ENCODE results near the gene GPATCH4. TPM values are rescaled to one million over a fixed set of nuclear protein-coding genes. Genes with fewer than 3 reads are reported as not detected.

Gene GPATCH4
- total and polyA plus RNA-seq, 10 of the 15 experiments (the other 5 are each of a cell fraction or from before 2014, with no cell fraction given) = 35.5 to 111 (median 73.9) TPM

- TF ChIP-seq ZBTB4 (CRISPR knock-in tag; IDR thresholded peaks at IDR 0.05) (no peak), PML (IDR thresholded peaks at IDR 0.05; ENCODE audit: low read length) (no peak)
Observed at GRCh38 chr1:156646738-156647211, 45.5 kb upstream of the GPATCH4 start (continued).

GRCh38 chr1:156645666-156646065, 44.4 kb upstream of the GPATCH4 start:
- SMC1A ChIA-PET (ENCODE audit: uncharacterized antibody, unreplicated experiment) = no interaction called here
- DNase-seq (ENCODE audit: low read depth, low spot score) (no peak), ATAC-seq (no peak), FAIRE-seq (no peak)
- Histone ChIP-seq H3K36me3 (ENCODE audit: control insufficient read depth in 2 of 2, insufficient read depth in 2 of 2, low read length in 1 of 2) (no peaks in the 10 kb centered on the region), H3K4me2 (ENCODE audit: control insufficient read depth, insufficient read depth) (no peak overlapping the region), H3K4me1 (ENCODE audit: control insufficient read depth, insufficient read depth, low read length) (peaks cover 8% of the 10 kb centered on the region), H3K9me3 (replicated peaks; ENCODE audit: control insufficient read depth, insufficient read depth, low read length) (no peaks in the 10 kb centered on the region), H3K79me2 (ENCODE audit: control insufficient read depth, insufficient read depth, low read length) (no peaks in the 10 kb centered on the region), H3K27ac (ENCODE audit: control insufficient read depth, insufficient read depth) (no peak overlapping the region), H3K4me3 (no peak overlapping the region), H4K20me1 (ENCODE audit: control insufficient read depth, insufficient read depth) (no peaks in the 10 kb centered on the region), H3K27me3 (replicated peaks in 1 of 2; ENCODE audit: control insufficient read depth in 2 of 2, insufficient read depth in 2 of 2, low read length in 1 of 2) (peaks cover 0 to 2% of the 10 kb centered on the region in 2 experiments; a peak in 3 of 4 replicates), H2AFZ (ENCODE audit: control insufficient read depth, low read depth, low read length) (no peak overlapping the region), H3K9ac (ENCODE audit: control insufficient read depth, insufficient read depth, low read length) (no peak overlapping the region)
- BruUV-seq (replicated peaks) = no TSS peak
- TF ChIP-seq IRF4 (IDR thresholded peaks at IDR 0.05; ENCODE audit: low read depth, low read length) (no peak), ZNF207 (IDR thresholded peaks at IDR 0.05; ENCODE audit: borderline replicate concordance) (no peak), KAT2A (conservative IDR thresholded peaks at IDR 0.05; ENCODE audit: control insufficient read depth, low read depth, low read length) (no peak), JUNB (IDR thresholded peaks at IDR 0.05) (no peak), RBBP5 (conservative IDR thresholded peaks at IDR 0.05) (no peak), ZZZ3 (IDR thresholded peaks at IDR 0.05; ENCODE audit: control insufficient read depth, insufficient read length, low read depth) (no peak)
- TF ChIP-seq, protein P1, sequence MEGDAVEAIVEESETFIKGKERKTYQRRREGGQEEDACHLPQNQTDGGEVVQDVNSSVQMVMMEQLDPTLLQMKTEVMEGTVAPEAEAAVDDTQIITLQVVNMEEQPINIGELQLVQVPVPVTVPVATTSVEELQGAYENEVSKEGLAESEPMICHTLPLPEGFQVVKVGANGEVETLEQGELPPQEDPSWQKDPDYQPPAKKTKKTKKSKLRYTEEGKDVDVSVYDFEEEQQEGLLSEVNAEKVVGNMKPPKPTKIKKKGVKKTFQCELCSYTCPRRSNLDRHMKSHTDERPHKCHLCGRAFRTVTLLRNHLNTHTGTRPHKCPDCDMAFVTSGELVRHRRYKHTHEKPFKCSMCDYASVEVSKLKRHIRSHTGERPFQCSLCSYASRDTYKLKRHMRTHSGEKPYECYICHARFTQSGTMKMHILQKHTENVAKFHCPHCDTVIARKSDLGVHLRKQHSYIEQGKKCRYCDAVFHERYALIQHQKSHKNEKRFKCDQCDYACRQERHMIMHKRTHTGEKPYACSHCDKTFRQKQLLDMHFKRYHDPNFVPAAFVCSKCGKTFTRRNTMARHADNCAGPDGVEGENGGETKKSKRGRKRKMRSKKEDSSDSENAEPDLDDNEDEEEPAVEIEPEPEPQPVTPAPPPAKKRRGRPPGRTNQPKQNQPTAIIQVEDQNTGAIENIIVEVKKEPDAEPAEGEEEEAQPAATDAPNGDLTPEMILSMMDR (IDR thresholded peaks at IDR 0.05 in 2 of 3, conservative IDR thresholded peaks at IDR 0.05 in 1 of 3; ENCODE audit: control insufficient read depth in 2 of 3, extremely low read depth in 1 of 3, insufficient read depth in 1 of 3, low read depth in 3 of 3, low read length in 3 of 3) = no peak
- RAD21 ChIA-PET (ENCODE audit: unreplicated experiment) = no interaction called here
- intact Hi-C loops (cut with micrococcal nuclease; ENCODE audit: unreplicated experiment) (no loop called here), in situ Hi-C loops (cut with MboI) (no loop called here)
- 85% methylated on average over 1 of the region's 1 CpG for WGBS (ENCODE audit: insufficient coverage, insufficient replicate concordance, low lambda C conversion rate, missing lambda C conversion rate)
- POLR2A ChIA-PET = interaction anchor here (0.6 kb wide), 1 partner anchor 375 kb away, joined by 3 read pairs; no protein-coding TSS in a partner anchor
- CTCF ChIA-PET = interaction anchor here (0.6 to 0.8 kb wide), 2 partner anchors 41 to 260 kb away, joined by 3 read pairs; no protein-coding TSS in a partner anchor
